Aorta (tissue), 5 donors: Measurements from ENCODE around the gene XAGE2. TPM values are rescaled to one million over a fixed set of nuclear protein-coding genes. Genes with fewer than 3 reads are reported as not detected.
"Not testable (repeated sequence)": the region's sequence is repeated elsewhere in the genome, so short reads cannot be mapped to it uniquely, and the experiment has no call there.

Experiments used
- ATAC-seq: fragments of 200-7000 bp; cut with Tn5 transposase; one replicate; pipeline ENCODE4 v1.9.1; 2022; ENCODE audit warnings: moderate library complexity; ENCODE audit not compliant: low FRiP score
- DNase-seq, 2 donors: peaks; one replicate each; pipeline ENCODE4 v3.0.0-alpha.2; 2020
- H3K27ac ChIP-seq, 2 donors: one replicate each; pipeline ENCODE4 v1.5.1; 2013; ENCODE audit warnings: low read length in 2 of 2, mild to moderate bottlenecking in 2 of 2, moderate library complexity in 2 of 2, control low read depth in 1 of 2, inconsistent platforms in 1 of 2, low read depth in 1 of 2
- H3K27me3 ChIP-seq, 2 donors: one replicate each; pipeline ENCODE4 v1.6.1; 2013; ENCODE audit warnings: control low read depth in 1 of 2, low read length in 1 of 2, mild to moderate bottlenecking in 1 of 2, moderate library complexity in 1 of 2; ENCODE audit not compliant: insufficient read depth in 2 of 2, control insufficient read depth in 1 of 2
- H3K36me3 ChIP-seq, 2 donors: one replicate each; pipeline ENCODE4 v1.6.1; 2013; ENCODE audit warnings: control low read depth in 1 of 2, low read length in 1 of 2, mild to moderate bottlenecking in 1 of 2; ENCODE audit not compliant: insufficient read depth in 2 of 2, control insufficient read depth in 1 of 2
- H3K4me1 ChIP-seq, 2 donors: one replicate each; pipeline ENCODE4 v1.6.1; 2013; ENCODE audit warnings: low read length in 2 of 2, control low read depth in 1 of 2, mild to moderate bottlenecking in 1 of 2, moderate library complexity in 1 of 2; ENCODE audit not compliant: insufficient read depth in 2 of 2, control insufficient read depth in 1 of 2
- H3K4me3 ChIP-seq, 2 donors: one replicate each; pipeline ENCODE4 v1.5.1; 2013; ENCODE audit warnings: low read length in 2 of 2, control low read depth in 1 of 2, mild to moderate bottlenecking in 1 of 2
- H3K9me3 ChIP-seq: one replicate; pipeline ENCODE4 v1.6.1; 2013; ENCODE audit warnings: mild to moderate bottlenecking, low read length; ENCODE audit not compliant: control insufficient read depth
- WGBS, 2 donors: extraction: QIAGEN DNeasy Blood & Tissue Kit; methylation state at CpG; one replicate each; pipeline ENCODE4 v1.1.7; 2013; 5-methylcytosine and 5-hydroxymethylcytosine counted together
- intact Hi-C, 2 donors: fragments of 100-400 bp; cut with DNase I; formaldehyde crosslinking; loops; one replicate each; pipeline versions ENCODE4 v1.14.2 to v1.15.0; 2022
- long read RNA-seq, 2 donors: library from polyadenylated mRNA; unstranded; transcript quantifications; one replicate each; pipeline ENCODE4 v2.0.0, GENCODE V29; 2020 to 2021
- polyA plus RNA-seq, 2 donors: library from polyadenylated mRNA; stranded (reverse); fragments of 200-250 nt; gene quantifications; one replicate each; pipeline ENCODE4 v1.2.3, GENCODE V29; 2013
- total RNA-seq, 2 donors: library from RNA; stranded (reverse); fragmentation: NEBNext Ultra II Directional; extraction: Animal tissue kit (Norgen Biotek cat#: 25700); gene quantifications; one replicate each; pipeline ENCODE4 v1.2.1, GENCODE V29; 2021
- donor health status: healthy with polysubstance abuse.
- donor health status: Bipolar disorder and iron deficiency.
- donor health status: DM: no; HTN: no; CAD: no.
- donor health status: DM: no; HTN: no; CAD: no.
- donor health status: DM: yes; HTN: yes; CAD: no.

The XAGE2 gene, protein sequence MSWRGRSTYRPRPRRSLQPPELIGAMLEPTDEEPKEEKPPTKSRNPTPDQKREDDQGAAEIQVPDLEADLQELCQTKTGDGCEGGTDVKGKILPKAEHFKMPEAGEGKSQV
- total RNA-seq (not detected), polyA plus RNA-seq (under 1 TPM in 1 of 2 donors, not detected in 1; 0.90 TPM)
- long read RNA-seq, donor 1 = 0 reads
- long read RNA-seq, donor 2 = 0 reads

DNA sequence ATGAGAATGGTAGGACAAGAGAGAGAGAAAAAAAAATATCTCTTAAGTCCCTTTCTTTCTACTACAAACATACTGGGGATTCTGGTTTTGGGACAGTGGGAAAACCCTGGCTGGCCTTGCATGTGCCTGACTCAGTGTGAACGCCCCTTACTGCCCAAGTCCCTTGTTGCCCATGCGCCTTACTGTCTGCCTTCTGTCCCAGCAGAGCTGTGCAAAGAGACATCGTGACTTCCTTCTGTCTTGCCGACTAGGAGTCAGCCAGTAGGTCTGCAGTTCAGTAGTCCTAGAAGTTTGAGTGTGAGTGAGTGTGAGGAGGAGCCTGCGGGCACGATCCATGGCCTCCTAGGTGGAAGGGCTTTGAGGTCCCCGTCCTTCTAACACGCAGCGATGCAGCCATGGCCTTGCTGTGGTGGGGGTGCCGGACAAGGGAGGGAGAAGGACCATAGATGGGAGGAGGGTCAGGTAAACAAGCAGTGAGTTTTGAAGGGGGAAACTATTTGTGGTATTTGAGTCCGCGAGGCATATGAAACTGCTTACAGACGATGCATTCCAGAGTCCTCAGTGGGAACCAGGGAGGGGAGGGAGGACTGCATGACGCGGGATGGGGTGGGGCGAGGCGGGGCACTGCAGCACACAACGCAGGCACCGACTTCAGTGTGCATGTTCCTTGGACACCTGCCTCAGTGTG lies at the start of gene XAGE2:
Gene XAGE2, plus strand, starts transcription at position 654 of the 688 bp plus-strand sequence. CDS start 994 bp downstream, outside the sequence.
- H3K27me3 ChIP-seq = no peaks in the 10 kb centered on the region
- no peak within 1 kb of the TSS for H3K4me3 ChIP-seq
- H3K36me3 ChIP-seq = no peaks in the 10 kb centered on the region
- no peak within 1 kb of the TSS for H3K27ac ChIP-seq
- H3K4me1 ChIP-seq = no peaks in the 10 kb centered on the region
- H3K9me3 ChIP-seq = no peaks in the 10 kb centered on the region
- ATAC-seq (no peak), DNase-seq (no peak)
- WGBS, 2 donors = 64 to 76% methylated on average over 18 to 19 of the region's 19 CpGs
- intact Hi-C loops = no loop called here

DNA sequence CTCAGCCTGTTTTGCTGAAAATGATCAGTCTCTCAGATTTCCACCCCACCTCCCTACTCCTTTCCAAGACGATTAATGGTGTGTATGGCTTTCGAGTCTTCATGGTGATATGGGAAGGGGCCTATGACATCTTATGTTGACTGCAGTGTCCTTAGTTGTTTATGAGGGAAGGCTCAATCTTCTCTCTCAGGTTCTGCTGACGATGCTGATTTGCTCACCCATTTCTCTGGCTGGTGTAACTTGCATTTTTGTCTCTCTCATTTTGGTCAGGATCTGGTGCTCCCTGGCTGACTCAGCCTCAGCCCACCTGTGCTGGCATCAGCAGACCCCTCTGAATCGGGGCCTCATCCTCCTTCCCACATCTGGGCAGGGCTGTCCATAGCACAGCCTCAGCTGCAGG lies 31.4 kb upstream of the XAGE2 start:
- Histone ChIP-seq H3K9me3 (no peaks in the 10 kb centered on the region), H3K27me3 (no peaks in the 10 kb centered on the region), H3K27ac (no peak overlapping the region), H3K4me1 (no peaks in the 10 kb centered on the region), H3K4me3 (no peak overlapping the region), H3K36me3 (no peaks in the 10 kb centered on the region)
- WGBS, 2 donors = 65 to 80% methylated on average over 4 of the region's 4 CpGs
- intact Hi-C loops = no loop called here
- DNase-seq (no peak), ATAC-seq (no peak)

DNA sequence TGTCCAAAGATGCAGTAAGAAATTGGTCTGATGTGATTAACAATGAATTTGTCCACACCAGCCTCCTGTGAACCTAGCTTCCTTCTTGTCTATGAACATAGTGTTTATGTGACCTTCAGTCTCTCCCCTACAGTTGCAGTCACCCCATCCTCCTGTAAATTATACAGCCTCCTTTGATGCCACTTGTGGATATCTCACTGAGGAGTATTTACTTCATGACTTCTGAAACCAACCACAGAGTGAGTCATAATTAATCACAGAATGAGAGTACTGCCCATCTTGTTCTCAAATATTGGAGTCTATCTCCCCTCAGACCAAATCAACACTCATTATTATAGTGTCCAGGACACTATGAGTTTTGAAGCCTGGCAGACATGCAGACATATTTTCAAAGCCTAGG lies 27.3 kb upstream of the XAGE2 start:
- Histone ChIP-seq H3K36me3 (no peaks in the 10 kb centered on the region), H3K27ac (no peak overlapping the region), H3K4me1 (no peaks in the 10 kb centered on the region), H3K27me3 (no peaks in the 10 kb centered on the region), H3K9me3 (no peaks in the 10 kb centered on the region), H3K4me3 (no peak overlapping the region)
- ATAC-seq (no peak), DNase-seq (no peak)
- intact Hi-C loops = no loop called here

DNA sequence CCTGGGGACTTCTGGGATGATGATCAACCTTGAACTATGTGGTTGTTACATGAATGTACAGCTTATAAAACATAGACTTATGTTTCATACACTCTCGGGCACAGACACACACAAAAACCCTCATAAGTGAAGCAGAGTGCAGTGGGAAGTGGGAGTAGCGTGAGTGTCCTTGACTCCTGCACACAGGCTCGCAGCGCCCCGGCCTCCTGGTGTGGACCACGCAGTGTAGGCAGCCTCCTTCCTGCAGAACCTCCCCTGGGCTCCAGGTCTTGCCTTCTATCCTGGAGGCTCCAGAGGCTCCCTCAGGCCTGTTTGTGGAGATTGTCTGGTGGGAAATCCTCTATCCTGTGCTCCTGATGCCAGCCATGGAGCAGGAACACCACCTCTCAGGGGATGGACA lies 25.7 kb upstream of the XAGE2 start:
- H3K9me3 ChIP-seq, H3K27me3 ChIP-seq, H3K4me1 ChIP-seq, H3K36me3 ChIP-seq, H3K4me3 ChIP-seq, DNase-seq, H3K27ac ChIP-seq, intact Hi-C loops, ATAC-seq: not testable (repeated sequence)
- WGBS, 2 donors = 78 to 83% methylated on average over 6 of the region's 6 CpGs

DNA sequence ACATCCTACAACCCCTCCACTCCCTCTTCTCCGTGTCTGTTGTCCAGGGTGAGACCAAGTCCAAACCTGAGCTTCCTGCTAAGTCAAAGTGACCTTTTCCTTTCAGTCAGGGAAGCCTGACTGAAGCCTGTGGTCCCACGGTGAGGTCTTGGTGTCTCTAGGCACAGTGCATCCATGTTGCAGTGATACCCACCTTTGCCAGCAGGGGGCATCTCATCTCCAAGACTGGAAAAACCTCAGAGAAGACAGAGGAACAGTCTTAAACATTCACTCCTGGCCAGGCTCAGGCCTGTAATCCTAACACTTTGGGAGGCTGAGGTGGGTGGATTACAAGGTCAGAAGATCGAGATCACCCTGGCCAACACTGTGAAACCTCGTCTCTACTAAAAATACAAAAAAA lies 23.4 kb upstream of the XAGE2 start:
- intact Hi-C loops, H3K27ac ChIP-seq, H3K36me3 ChIP-seq, H3K4me3 ChIP-seq, DNase-seq, H3K9me3 ChIP-seq, H3K27me3 ChIP-seq, H3K4me1 ChIP-seq: not testable (repeated sequence)
- WGBS, 2 donors = 28 to 42% methylated on average over 4 of the region's 4 CpGs
- ATAC-seq = peak; percentile 29

DNA sequence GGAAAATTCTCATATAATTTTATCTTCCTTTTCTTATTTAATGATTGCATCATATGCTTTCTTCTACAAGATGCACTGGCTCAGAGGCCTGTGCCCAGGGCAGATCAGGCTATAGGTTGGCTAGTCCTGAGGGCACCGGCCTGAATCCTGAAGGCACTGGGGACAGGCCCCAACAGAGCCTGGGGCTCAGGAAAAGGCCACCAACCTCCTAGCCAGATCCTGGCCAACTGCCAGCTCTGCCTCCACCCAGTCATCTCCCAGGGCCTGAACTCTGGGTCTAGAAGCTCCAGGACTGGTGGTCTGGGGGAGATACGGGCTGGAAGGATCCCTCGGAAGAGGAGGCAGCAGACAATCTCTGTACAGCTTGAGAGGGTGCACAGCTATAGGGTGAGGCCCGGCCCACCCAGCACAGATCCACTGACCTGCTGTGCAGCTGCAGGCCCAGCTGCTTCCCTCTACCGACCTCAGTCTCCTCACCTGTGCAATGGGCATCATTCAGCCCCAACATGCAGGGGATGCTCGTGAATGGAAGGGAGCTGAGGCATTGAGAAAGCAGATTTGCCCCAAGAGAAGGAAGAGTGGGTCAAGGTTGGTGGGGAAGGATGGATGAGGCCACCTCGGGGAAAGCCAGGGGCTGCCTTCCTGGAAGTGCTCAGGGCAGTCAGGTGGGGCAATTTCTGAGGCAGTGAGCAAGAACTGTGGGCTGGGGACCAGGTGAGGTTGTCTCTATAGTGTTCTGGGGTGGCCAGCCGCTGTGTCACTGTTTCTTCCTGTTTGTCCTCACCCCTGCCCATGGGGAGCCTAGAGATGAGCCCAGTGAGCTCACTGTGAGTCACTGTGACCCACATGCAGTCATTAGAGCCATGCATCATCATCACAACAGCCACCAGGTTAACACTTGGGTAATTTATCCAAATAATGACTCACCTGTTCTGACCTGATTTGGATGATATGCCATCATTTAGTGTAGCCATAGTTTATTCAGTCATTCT lies 22.4 kb upstream of the XAGE2 start:
- intact Hi-C loops = no loop called here
- WGBS, 2 donors = 65 to 90% methylated on average over 8 of the region's 8 CpGs

DNA sequence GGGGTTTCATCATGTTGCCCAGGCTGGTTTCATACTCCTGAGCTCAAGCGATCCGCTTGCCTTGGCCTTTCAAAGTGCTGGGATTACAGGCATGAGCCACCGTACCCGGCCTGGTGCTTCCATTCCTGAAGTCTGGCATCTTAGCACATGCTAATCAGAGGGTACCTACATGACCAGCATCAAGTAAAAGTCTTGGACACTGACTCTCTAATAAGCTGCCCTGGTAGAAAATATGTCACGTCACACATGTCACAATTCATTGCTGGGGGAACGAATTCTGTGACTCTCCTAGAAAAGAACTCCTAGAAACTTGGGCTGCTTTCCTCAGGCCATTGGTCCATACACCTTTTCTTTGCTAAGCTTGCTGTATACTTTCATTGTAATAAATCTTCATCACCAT lies 19.1 kb upstream of the XAGE2 start:
- 73 to 88% methylated on average over 6 of the region's 6 CpGs for WGBS, 2 donors
- Histone ChIP-seq H3K4me3 (no peak overlapping the region), H3K36me3 (no peaks in the 10 kb centered on the region), H3K9me3 (no peaks in the 10 kb centered on the region), H3K4me1 (no peaks in the 10 kb centered on the region), H3K27me3 (no peaks in the 10 kb centered on the region), H3K27ac (no peak overlapping the region)
- intact Hi-C loops = no loop called here
- no peak for ATAC-seq
- DNase-seq = no peak

More for the DNA sequence above, 22.4 kb upstream of the XAGE2 start:
- Histone ChIP-seq H3K36me3 (no peaks in the 10 kb centered on the region), H3K27ac (no peak overlapping the region), H3K27me3 (no peaks in the 10 kb centered on the region), H3K4me3 (no peak overlapping the region), H3K4me1 (no peaks in the 10 kb centered on the region), H3K9me3 (no peaks in the 10 kb centered on the region)
- DNase-seq (no peak), ATAC-seq (no peak)

DNA sequence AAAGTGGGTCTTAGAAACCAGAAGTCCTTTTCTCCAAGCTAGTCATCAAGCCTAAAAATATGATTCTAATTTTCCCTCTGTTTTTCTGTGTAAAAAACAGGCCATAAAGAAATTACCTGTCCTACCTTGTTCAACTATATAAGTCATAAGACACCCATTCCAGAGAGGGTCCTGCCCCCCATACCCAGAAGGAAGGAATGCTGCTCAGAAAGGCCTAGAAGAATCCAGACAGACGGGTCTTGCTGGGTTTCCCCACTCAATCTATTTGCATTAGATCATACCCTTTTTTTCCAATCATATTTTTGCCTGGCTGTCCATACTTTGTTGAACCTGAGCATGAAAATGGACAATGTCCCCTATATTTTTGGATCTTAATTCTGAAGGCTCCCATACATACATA lies 16.3 kb upstream of the XAGE2 start:
- H3K36me3 ChIP-seq = no peaks in the 10 kb centered on the region
- H3K9me3 ChIP-seq = no peaks in the 10 kb centered on the region
- DNase-seq (no peak), ATAC-seq (no peak)
- intact Hi-C loops = no loop called here
- H3K4me3 ChIP-seq = no peak overlapping the region
- no peak overlapping the region for H3K27ac ChIP-seq
- 46 to 71% methylated on average over 1 of the region's 1 CpG for WGBS, 2 donors
- no peaks in the 10 kb centered on the region for H3K4me1 ChIP-seq
- no peaks in the 10 kb centered on the region for H3K27me3 ChIP-seq
